Activated CD4-positive, alpha-beta T cell treated with anti-CD3 and anti-CD28 coated beads, Interleukin-2, amount 50 U/mL, for 24 hours (primary cell): ENCODE measurements around the gene WNT1.

Experiments
- DNase-seq, 2 donors: peaks; one replicate each; pipeline ENCODE4 v3.0.0-alpha.2; 2020; ENCODE audit warnings: low read depth in 1 of 2, low spot score in 1 of 2

WNT1 gene

GRCh38 chr12:48961331-48961730 lies 16.8 kb upstream of the WNT1 start:
- no peak for DNase-seq

GRCh38 chr12:48961801-48962200 lies 16.3 kb upstream of the WNT1 start:
- DNase-seq, result no peak

GRCh38 chr12:48965298-48965838 lies 12.8 kb upstream of the WNT1 start:
- no peak for DNase-seq

GRCh38 chr12:48966177-48966895 lies 11.8 kb upstream of the WNT1 start:
- DNase-seq, result no peak

- no peak for DNase-seq
These were observed 10.1 kb upstream of the WNT1 start for GRCh38 chr12:48967991-48968390.

GRCh38 chr12:48968467-48968866 lies 9.7 kb upstream of the WNT1 start:
- no peak for DNase-seq

GRCh38 chr12:48969160-48969771 lies 8.9 kb upstream of the WNT1 start:
- no peak for DNase-seq

GRCh38 chr12:48969833-48970701 lies 8.1 kb upstream of the WNT1 start:
- no peak for DNase-seq

GRCh38 chr12:48970702-48971334 lies 7.3 kb upstream of the WNT1 start:
- DNase-seq, result no peak

- no peak for DNase-seq
These were observed 5.7 kb upstream of the WNT1 start for GRCh38 chr12:48972213-48972951.

GRCh38 chr12:48972952-48973483 lies 5.1 kb upstream of the WNT1 start:
- DNase-seq, result no peak

GRCh38 chr12:48973531-48973930 lies 4.6 kb upstream of the WNT1 start:
- DNase-seq, result no peak

GRCh38 chr12:48973941-48974673 lies 4.0 kb upstream of the WNT1 start:
- DNase-seq, result no peak

GRCh38 chr12:48977290-48978281 lies 536 bp upstream of the WNT1 start:
- peak; percentile 58 to 68 for DNase-seq

- DNase-seq, result no peak
These were observed 849 bp downstream of the WNT1 start for GRCh38 chr12:48978741-48979601.

- DNase-seq, result no peak
These were observed 1.7 kb downstream of the WNT1 start for GRCh38 chr12:48979602-48980388.
